Mucosa of descending colon (tissue), 3 donors: Measurements from ENCODE around the gene RNASE7. TPM values are rescaled to one million over a fixed set of nuclear protein-coding genes. Genes with fewer than 3 reads are reported as not detected.
"Not testable (repeated sequence)": the region's sequence is repeated elsewhere in the genome, so short reads cannot be mapped to it uniquely, and the experiment has no call there.

Source experiments
- ATAC-seq: fragments of 200-7000 bp; cut with Tn5 transposase; one replicate; pipeline ENCODE4 v1.9.1; 2020; ENCODE audit warnings: mild to moderate bottlenecking, moderate library complexity
- DNase-seq, 3 donors: peaks; one replicate each; pipeline ENCODE4 v3.0.0-alpha.2; 2020
- H3K36me3 ChIP-seq: fragments of 200-600 bp; one replicate; pipeline ENCODE4 v1.8.0; 2021; ENCODE audit warnings: low read depth, mild to moderate bottlenecking
- H3K4me1 ChIP-seq: fragments of 200-600 bp; one replicate; pipeline ENCODE4 v1.8.0; 2021; ENCODE audit warnings: low read depth, mild to moderate bottlenecking
- H3K4me3 ChIP-seq: fragments of 200-600 bp; one replicate; pipeline ENCODE4 v1.8.0; 2021; ENCODE audit warnings: mild to moderate bottlenecking
- H3K9me3 ChIP-seq: fragments of 200-600 bp; one replicate; pipeline ENCODE4 v1.8.0; 2021; ENCODE audit warnings: mild to moderate bottlenecking
- CTCF ChIP-seq: fragments of 200-600 bp; IDR thresholded peaks from one replicate; pipeline ENCODE4 v1.8.0; 2022; ENCODE audit warnings: antibody characterized with exemption, mild to moderate bottlenecking
- intact Hi-C, 2 donors: fragments of 100-400 bp; cut with DNase I in 1 of 2; cut with micrococcal nuclease in 1 of 2; formaldehyde crosslinking; loops; one replicate each; pipeline versions ENCODE4 v1.11.0 to v1.11.1; 2022; cut with DNase I, micrococcal nuclease
- total RNA-seq, 3 donors: library from RNA; stranded (reverse); fragmentation: NEBNext Ultra II Directional in 2 of 3; extraction: Animal tissue kit (Norgen Biotek cat#: 25700) in 2 of 3; gene quantifications; one replicate each; pipeline versions ENCODE4 v1.2.1 to v1.2.4, GENCODE V29; 2021 to 2023
- donor health status: DM: no; HTN: no; CAD: no; lungs with moderate emphysema.
- donor health status: DM: no; HTN: no; CAD: no.
- donor health status: DM: no; HTN: yes; CAD: no.

Gene RNASE7
- total RNA-seq, 3 donors from 2014 or later = 0.19 to 0.32 TPM; not detected in 1

DNA sequence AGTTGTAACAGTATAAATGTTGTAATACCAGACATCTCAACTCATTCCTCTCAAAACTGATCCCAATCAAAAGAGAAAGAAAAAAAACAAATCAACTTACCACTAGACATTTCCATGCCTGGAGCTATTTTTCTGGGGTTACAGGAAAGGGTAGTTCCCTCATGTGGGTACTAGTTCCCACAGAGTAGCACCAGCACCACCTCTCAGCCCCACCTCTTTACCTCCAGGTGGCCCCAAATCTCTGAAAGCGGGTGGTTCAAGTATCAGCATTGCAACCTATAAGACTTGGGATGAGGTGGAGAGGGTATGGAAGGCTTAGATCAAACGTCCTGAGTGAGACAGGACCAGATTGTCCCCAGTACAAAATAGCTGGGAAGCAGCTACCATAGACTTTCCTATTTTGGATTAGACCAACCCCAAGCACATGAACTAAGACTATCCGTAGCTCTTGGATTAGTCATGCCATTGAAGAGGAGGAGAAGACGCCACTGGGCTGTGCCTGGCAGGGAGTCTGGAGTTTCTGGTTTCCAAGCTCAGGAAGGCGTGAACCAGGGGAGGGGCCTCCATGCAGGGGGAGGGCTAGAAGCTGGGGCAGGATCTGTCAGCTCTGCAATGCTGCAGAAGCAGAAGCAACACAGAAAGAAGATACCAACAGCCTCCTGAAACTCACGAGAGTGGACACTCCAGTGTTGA, 43.3 kb upstream of the RNASE7 start, which contains the start of gene SLC39A2:
SLC39A2 (plus strand) TSS at position 620 of the 693 bp plus-strand sequence. CDS start 154 bp downstream, outside the sequence.
- Histone ChIP-seq H3K9me3 (no peaks in the 10 kb centered on the region), H3K36me3 (peaks cover 9% of the 10 kb centered on the region), H3K4me1 (peaks cover 15% of the 10 kb centered on the region), H3K4me3 (no peak within 1 kb of the TSS)
- TF ChIP-seq CTCF = no peak
- ATAC-seq (peak; percentile 83), DNase-seq (peak; percentile 83 to 84 (median 84))
- intact Hi-C loops = no loop called here

DNA sequence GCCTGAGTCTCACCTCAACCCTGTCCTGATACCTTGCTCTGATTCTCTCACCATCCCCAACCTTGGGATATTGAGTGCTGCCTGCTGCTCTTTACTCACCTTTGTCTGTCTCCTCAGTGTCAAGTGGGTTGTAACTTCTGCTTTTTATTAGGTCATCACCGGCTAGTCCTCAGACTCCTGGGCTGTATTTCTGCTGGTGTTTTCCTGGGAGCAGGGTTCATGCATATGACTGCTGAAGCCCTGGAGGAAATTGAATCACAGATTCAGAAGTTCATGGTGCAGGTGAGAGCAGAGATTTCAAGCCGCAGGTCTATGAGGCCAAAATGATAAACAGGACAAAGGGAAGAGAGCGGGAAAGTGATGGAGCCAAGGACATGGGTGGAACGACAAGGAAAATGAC, 42.6 kb upstream of the RNASE7 start:
- DNase-seq (no peak), ATAC-seq (peak; percentile 5)
- TF ChIP-seq CTCF = no peak
- Histone ChIP-seq H3K36me3 (peaks cover 9% of the 10 kb centered on the region), H3K4me1 (peaks cover 15% of the 10 kb centered on the region), H3K4me3 (no peak overlapping the region), H3K9me3 (no peaks in the 10 kb centered on the region)
- intact Hi-C loops = no loop called here

DNA sequence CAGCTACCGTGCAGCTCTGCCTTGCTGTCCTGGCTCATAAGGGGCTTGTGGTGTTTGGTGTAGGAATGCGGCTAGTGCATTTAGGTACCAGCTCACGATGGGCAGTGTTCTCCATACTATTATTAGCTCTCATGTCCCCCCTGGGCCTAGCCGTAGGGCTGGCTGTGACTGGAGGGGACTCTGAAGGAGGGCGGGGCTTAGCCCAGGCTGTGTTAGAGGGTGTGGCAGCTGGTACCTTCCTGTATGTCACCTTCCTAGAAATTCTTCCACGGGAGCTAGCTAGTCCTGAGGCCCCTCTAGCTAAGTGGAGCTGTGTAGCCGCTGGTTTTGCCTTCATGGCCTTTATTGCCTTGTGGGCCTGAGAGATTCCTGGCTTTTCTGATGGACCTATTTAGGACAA, 40.9 kb upstream of the RNASE7 start:
- no peaks in the 10 kb centered on the region for H3K36me3 ChIP-seq
- no peaks in the 10 kb centered on the region for H3K9me3 ChIP-seq
- peak; percentile 45 for ATAC-seq
- DNase-seq = peak; percentile 61 to 69 (median 62)
- TF ChIP-seq CTCF = no peak
- no peak overlapping the region for H3K4me3 ChIP-seq
- peaks cover 11% of the 10 kb centered on the region for H3K4me1 ChIP-seq
- intact Hi-C loops = no loop called here

DNA sequence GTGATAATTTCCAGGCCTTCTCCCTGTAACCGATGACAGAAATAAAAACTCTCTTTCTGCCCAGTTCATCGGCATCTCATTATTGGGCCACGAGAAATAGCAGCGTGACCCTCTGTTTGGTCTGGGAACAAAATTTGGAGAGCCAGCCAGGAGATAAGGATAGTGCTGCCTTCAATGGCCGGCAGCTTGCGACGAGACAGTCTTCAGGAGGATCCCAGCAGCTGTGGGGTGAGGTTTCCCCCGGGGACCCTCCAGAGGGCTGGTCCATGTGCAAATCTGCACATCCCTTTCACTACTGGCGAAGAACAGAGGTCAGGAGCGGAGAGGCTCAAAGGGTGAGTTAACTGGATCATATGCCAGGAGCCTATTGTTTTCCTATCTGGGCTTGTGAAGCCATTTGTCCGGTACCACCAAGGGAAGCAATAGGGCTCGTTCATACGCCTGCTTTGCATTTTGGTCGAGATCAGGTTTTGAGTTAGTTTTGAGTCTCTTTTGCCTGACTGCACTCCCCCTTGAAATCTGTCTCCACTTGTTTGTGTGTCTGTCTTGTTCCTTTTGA, 38.3 kb upstream of the RNASE7 start:
- DNase-seq (no peak), ATAC-seq (no peak)
- intact Hi-C loops = no loop called here
- Histone ChIP-seq H3K9me3 (no peaks in the 10 kb centered on the region), H3K36me3 (no peaks in the 10 kb centered on the region), H3K4me1 (peaks cover 15% of the 10 kb centered on the region), H3K4me3 (no peak overlapping the region)
- no peak for TF ChIP-seq CTCF

DNA sequence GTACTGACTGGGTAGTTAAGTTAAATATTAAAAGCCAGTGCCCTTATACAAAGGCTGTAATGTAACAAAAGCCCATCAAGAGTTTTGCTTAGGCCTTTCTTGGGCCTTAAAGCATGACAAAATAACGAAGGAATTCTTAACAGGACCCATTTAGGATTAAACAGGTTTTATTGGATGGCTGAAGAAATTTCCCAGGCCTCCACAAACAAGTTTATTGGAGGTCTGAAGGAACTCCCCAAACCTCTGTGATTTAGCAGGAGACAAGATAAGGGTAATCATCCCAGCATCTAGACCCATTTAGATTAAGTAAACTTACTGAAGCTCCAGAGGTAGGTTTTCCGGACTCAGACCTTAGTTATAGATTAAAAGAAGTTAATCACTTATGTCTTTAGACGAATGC, 32.4 kb upstream of the RNASE7 start:
- not testable (repeated sequence) for H3K4me1 ChIP-seq, H3K9me3 ChIP-seq, ATAC-seq, DNase-seq, H3K4me3 ChIP-seq, H3K36me3 ChIP-seq
- intact Hi-C loops = loop anchor here in 1 of 2 donors (10.0 kb wide), 1 partner anchor 85 kb away; the partner anchor contains the start of gene ZNF219

- no peaks in the 10 kb centered on the region for H3K36me3 ChIP-seq
- no peaks in the 10 kb centered on the region for H3K9me3 ChIP-seq
- intact Hi-C loops = loop anchor here in 1 of 2 donors (10.0 kb wide), 1 partner anchor 84 kb away; the partner anchor contains the start of gene ZNF219
- H3K4me1 ChIP-seq = peaks cover 8% of the 10 kb centered on the region
- H3K4me3 ChIP-seq = no peak overlapping the region
- no peak for ATAC-seq
- TF ChIP-seq CTCF = no peak
- no peak for DNase-seq
These were observed 31.0 kb upstream of the RNASE7 start for GRCh38 chr14:21011136-21011535.
